Measurements from ENCODE around the gene RABL6. TPM values are rescaled to one million over a fixed set of nuclear protein-coding genes. Genes with fewer than 3 reads are reported as not detected.

RABL6 gene
- total RNA-seq, 2 donors from 2014 or later: 76.6 to 124 TPM

DNA sequence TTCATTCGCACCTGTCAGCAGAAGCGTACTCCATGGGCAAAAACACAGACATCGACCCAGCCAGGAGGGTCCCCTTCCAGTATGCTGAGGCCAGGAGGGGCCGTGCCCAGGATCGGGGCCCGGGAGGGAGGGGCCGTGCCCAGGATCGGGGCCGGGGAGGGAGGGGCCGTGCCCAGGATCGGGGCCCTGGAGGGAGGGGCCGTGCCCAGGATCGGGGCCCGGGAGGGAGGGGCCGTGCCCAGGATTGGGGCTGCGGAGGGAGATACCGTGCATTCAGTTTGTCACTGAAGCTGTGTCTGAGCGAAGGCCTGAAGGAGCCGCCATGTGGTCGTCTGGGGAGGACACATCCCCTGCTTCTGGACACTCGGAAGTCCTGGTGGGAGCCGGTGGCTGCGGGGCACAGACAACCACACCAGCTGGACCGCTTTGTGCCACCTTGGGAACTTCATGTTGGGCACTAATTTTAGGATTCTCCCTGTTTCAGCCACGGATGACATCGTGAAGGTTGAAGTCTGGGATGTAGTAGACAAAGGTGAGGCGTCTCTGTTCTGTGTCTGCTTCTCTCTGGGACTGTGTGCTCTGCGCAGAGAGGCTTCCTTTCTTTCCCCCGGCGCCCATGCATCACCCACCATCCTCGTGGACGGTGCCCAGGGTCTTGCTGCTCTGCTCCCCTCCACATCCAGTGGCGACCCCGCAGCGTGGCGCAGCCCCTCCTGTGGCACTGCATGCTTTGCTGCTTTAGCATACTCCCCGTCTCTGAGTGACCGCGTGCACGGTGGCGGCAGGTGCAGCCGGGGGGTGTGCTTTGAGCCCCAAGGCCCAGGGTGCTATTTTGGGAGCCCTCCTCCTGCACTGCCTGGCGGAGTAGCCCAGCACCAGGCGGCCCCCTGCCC, 17.8 kb downstream of the RABL6 start:
- H3K36me3 ChIP-seq: no peaks in the 10 kb centered on the region
- H3K4me3 ChIP-seq: no peak overlapping the region
- TF ChIP-seq POLR2AphosphoS5 (IDR thresholded peaks at IDR 0.05) (no peak), POLR2A (IDR thresholded peaks at IDR 0.05) (no peak)
- TF ChIP-seq, protein P1, sequence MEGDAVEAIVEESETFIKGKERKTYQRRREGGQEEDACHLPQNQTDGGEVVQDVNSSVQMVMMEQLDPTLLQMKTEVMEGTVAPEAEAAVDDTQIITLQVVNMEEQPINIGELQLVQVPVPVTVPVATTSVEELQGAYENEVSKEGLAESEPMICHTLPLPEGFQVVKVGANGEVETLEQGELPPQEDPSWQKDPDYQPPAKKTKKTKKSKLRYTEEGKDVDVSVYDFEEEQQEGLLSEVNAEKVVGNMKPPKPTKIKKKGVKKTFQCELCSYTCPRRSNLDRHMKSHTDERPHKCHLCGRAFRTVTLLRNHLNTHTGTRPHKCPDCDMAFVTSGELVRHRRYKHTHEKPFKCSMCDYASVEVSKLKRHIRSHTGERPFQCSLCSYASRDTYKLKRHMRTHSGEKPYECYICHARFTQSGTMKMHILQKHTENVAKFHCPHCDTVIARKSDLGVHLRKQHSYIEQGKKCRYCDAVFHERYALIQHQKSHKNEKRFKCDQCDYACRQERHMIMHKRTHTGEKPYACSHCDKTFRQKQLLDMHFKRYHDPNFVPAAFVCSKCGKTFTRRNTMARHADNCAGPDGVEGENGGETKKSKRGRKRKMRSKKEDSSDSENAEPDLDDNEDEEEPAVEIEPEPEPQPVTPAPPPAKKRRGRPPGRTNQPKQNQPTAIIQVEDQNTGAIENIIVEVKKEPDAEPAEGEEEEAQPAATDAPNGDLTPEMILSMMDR (IDR thresholded peaks at IDR 0.05): no peak
- H3K27me3 ChIP-seq (replicated peaks; ENCODE audit: insufficient read depth): no peaks in the 10 kb centered on the region
- intact Hi-C loops (cut with DNase I): no loop called here
- no peaks in the 10 kb centered on the region for H3K9me3 ChIP-seq
- no peak overlapping the region for H3K27ac ChIP-seq
- no peaks in the 10 kb centered on the region for H3K4me1 ChIP-seq (replicated peaks)
- DNase-seq (ENCODE audit: low spot score): no peak
- 87% methylated on average over 43 of the region's 44 CpGs for WGBS

DNA sequence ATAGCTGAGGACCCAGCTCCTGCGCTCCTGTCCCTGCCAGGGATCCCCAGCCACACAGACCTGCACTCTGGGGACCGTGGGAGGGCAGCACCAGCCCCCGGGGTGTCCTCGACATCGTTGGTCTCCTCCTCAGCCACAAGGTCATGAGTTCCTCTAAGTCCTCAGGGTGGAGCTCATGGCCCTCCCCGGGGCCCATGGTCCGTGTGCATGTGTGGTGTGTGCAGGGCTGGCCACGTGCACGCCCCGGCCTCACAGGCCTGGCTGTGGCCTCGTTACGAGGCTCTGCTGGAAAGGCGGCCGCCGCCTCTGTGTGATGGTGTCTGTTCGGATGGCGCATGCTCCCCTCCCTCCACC, 18.4 kb downstream of the RABL6 start:
- TF ChIP-seq POLR2AphosphoS5 (IDR thresholded peaks at IDR 0.05): no peak
- TF ChIP-seq POLR2A (IDR thresholded peaks at IDR 0.05): no peak
- TF ChIP-seq, protein P1 (IDR thresholded peaks at IDR 0.05): no peak
- Histone ChIP-seq H3K27ac (no peak overlapping the region), H3K36me3 (no peaks in the 10 kb centered on the region), H3K9me3 (no peaks in the 10 kb centered on the region), H3K4me1 (replicated peaks) (no peaks in the 10 kb centered on the region), H3K4me3 (no peak overlapping the region), H3K27me3 (replicated peaks; ENCODE audit: insufficient read depth) (no peaks in the 10 kb centered on the region)
- intact Hi-C loops (cut with DNase I): no loop called here
- DNase-seq (ENCODE audit: low spot score): no peak
- 92% methylated on average over 17 of the region's 17 CpGs for WGBS

- H3K4me3 ChIP-seq: no peak overlapping the region
- WGBS: 91% methylated on average over 16 of the region's 24 CpGs
- TF ChIP-seq POLR2AphosphoS5 (IDR thresholded peaks at IDR 0.05): no peak
- TF ChIP-seq POLR2A (IDR thresholded peaks at IDR 0.05): no peak
- TF ChIP-seq, protein P1 (IDR thresholded peaks at IDR 0.05): no peak
- no peaks in the 10 kb centered on the region for H3K4me1 ChIP-seq (replicated peaks)
- DNase-seq (ENCODE audit: low spot score): no peak
- no peaks in the 10 kb centered on the region for H3K9me3 ChIP-seq
- peaks cover 0 to 4% of the 10 kb centered on the region in 2 donors for H3K36me3 ChIP-seq
- H3K27me3 ChIP-seq (replicated peaks; ENCODE audit: insufficient read depth): no peaks in the 10 kb centered on the region
- intact Hi-C loops (cut with DNase I): no loop called here
- H3K27ac ChIP-seq: no peak overlapping the region
Observed at GRCh38 chr9:136826703-136827582, 19.2 kb downstream of the RABL6 start.

DNA sequence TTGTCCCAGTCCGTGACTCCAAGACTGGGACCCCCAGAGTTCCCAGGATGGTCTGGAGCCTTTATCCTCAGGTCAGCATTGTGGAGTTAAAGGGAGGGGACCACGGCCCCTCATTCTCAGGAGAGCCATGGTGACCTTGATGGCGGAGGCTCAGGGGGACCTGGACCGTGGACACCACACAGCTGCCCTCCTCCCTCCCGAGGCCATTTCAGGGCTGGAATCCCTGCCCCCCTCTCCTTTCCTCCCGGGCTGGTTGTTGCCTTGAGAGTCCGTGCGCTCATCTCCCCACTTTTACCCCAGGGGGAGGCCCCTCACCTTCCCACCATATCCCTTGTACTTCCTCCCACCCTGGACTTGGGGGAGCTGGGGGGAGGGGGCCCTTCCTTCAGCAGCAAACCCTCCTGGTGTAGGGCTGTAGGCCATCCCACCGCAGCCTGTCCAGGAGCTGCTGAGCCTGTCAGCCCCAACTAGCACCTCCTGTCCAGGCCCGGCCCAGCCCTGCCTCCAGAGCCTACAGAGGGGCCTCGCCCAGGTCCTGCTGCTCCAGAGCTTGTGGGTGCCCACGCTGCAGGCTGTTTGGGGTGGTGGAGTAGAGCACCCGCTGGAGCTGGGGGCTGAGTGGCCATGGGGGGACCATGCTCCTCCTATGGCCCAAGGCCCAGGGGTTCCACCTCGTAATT, 20.2 kb downstream of the RABL6 start:
- 94% methylated on average over 14 of the region's 14 CpGs for WGBS
- H3K9me3 ChIP-seq: no peaks in the 10 kb centered on the region
- peaks cover 0 to 14% of the 10 kb centered on the region in 2 donors for H3K36me3 ChIP-seq
- H3K4me1 ChIP-seq (replicated peaks): no peaks in the 10 kb centered on the region
- no peak overlapping the region for H3K4me3 ChIP-seq
- no peaks in the 10 kb centered on the region for H3K27me3 ChIP-seq (replicated peaks; ENCODE audit: insufficient read depth)
- intact Hi-C loops (cut with DNase I): no loop called here
- H3K27ac ChIP-seq: no peak overlapping the region
- TF ChIP-seq, protein P1 (IDR thresholded peaks at IDR 0.05): no peak
- DNase-seq (ENCODE audit: low spot score): no peak
